GM12892 (cell line): Measurements from ENCODE around the gene CHD9NB.

Experiments used
- DNase-seq: peaks from one replicate; pipeline ENCODE4 v3.0.0; 2011; ENCODE audit not compliant: insufficient read length
- FAIRE-seq: peaks from 2 replicates; lab custom pipeline; 2011; peaks lifted over from hg19 to GRCh38; lab: Jason Lieb, UNC
- POLR2A ChIP-seq: IDR thresholded peaks from 2 replicates; pipeline ENCODE4 v1.6.1; 2011; ENCODE audit warnings: low read depth, low read length, control low read depth
- POLR2AphosphoS5 ChIP-seq: IDR thresholded peaks from 2 replicates; pipeline ENCODE4 v1.6.1; 2011; ENCODE audit warnings: low read depth, low read length, control low read depth
- TAF1 ChIP-seq: IDR thresholded peaks from 2 replicates; pipeline ENCODE4 v1.6.1; 2011; ENCODE audit warnings: low read depth, mild to moderate bottlenecking, control low read depth, low read length, borderline replicate concordance

The CHD9NB gene

DNA sequence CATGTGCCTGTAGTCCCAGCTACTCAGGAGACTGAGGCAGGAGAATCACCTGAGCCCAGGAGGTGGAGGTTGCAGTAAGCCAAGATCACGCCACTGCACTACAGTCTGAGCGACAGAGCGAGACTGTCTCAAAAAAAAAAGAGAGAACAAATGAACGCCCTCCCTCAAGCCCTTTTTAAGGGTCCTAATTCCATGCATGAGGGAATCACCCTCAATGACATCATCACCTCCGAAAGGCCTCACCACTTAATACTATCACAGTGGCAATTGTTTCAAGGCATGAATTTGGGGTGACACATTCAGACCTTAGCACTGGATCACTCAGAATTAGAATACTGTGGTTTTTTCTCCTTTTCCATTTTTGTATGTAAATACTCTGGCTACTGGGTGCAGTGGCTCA is 57.8 kb downstream of the CHD9NB start:
- FAIRE-seq: no peak
- TF ChIP-seq POLR2A (no peak), TAF1 (no peak), POLR2AphosphoS5 (no peak)

DNA sequence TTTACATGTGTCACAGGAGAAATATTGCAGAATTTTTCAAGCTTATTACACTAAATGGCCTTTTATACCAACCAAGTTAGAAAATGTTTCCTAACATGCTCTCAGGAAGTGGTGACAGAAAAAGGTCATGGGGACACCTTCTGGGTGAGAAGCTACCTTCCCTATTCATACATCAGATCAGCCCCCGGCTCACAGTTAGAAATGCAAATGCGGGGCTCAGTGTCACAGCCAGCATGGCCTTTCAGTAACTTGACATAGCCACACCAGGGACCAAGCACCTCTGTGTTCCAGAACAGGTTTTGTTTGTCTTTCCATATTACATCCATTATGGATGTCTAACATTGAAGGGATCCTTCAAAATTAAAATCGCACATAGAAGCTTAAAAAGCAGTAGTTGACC is 59.5 kb downstream of the CHD9NB start:
- DNase-seq (no peak), FAIRE-seq (no peak)
- TF ChIP-seq POLR2A (no peak), TAF1 (no peak), POLR2AphosphoS5 (no peak)

More for the DNA sequence above, 57.8 kb downstream of the CHD9NB start:
- DNase-seq: no peak

DNA sequence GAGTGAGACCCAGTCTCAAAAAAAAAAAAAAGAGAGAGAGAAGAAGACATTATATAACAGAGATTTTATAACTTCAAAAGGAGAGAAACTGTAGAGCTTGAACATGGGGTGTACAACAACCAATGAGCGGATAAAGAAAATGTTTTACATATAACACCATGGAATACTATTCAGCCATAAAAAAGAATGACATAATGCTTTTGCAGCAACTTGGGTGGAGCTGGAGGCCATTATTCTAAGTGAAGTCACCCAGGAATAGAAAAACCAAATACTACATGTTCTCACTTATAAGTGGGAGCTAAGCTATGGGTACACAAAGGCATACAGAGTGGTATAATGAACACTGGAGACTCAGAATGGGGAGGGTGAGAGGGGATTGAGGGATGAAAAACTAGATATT is 61.1 kb downstream of the CHD9NB start:
- DNase-seq (no peak), FAIRE-seq (no peak)
- TF ChIP-seq TAF1 (no peak), POLR2AphosphoS5 (no peak), POLR2A (no peak)
